AG04449 (cell line): ENCODE data around the gene PAX5.

Source experiments
- CTCF ChIA-PET: fragments of 350-600 bp; formaldehyde crosslinking; extraction: SDS; loops from one replicate; lab custom pipeline; 2021; ENCODE audit warnings: antibody characterized with exemption; lab: Yijun Ruan, JAX
- POLR2A ChIA-PET: fragments of 400-600, 350-600 bp; formaldehyde crosslinking; extraction: SDS; loops from one replicate; lab custom pipeline; 2020; ENCODE audit warnings: antibody characterized with exemption, inconsistent platforms; lab: Yijun Ruan, JAX
- DNase-seq: peaks from one replicate; pipeline ENCODE4 v3.0.0-alpha.2; 2010; ENCODE audit warnings: low read depth, low spot score
- H3K4me3 ChIP-seq: 2 replicates; pipeline ENCODE4 v1.5.1; 2011; ENCODE audit warnings: low read depth, mild to moderate bottlenecking, control low read depth, low read length
- CTCF ChIP-seq: IDR thresholded peaks from one replicate; pipeline ENCODE4 v1.5.1; 2011; ENCODE audit warnings: mild to moderate bottlenecking, moderate library complexity, low read length, control low read depth, inconsistent platforms; ENCODE audit not compliant: insufficient read depth; ENCODE audit errors: missing control alignments

The PAX5 gene

GRCh38 chr9:36980148-36980974 lies 53.7 kb downstream of the PAX5 start:
- no peak for TF ChIP-seq CTCF
- no peak for DNase-seq
- ChIA-PET POLR2A (no interaction called here), CTCF (interaction anchor here (1.2 kb wide), 1 partner anchor 107 kb away, joined by 5 read pairs; no protein-coding TSS in a partner anchor)
- H3K4me3 ChIP-seq: no peak overlapping the region

GRCh38 chr9:36976371-36977030 lies 57.6 kb downstream of the PAX5 start:
- no peak overlapping the region for H3K4me3 ChIP-seq
- CTCF ChIA-PET: no interaction called here
- DNase-seq: no peak
- POLR2A ChIA-PET: no interaction called here
- TF ChIP-seq CTCF: no peak

- no peak for TF ChIP-seq CTCF
- ChIA-PET CTCF (interaction anchor here (3.0 kb wide), 1 partner anchor 102 kb away, joined by 13 read pairs; no protein-coding TSS in a partner anchor), POLR2A (no interaction called here)
These were observed 59.3 kb downstream of the PAX5 start for GRCh38 chr9:36974731-36975130.

DNA sequence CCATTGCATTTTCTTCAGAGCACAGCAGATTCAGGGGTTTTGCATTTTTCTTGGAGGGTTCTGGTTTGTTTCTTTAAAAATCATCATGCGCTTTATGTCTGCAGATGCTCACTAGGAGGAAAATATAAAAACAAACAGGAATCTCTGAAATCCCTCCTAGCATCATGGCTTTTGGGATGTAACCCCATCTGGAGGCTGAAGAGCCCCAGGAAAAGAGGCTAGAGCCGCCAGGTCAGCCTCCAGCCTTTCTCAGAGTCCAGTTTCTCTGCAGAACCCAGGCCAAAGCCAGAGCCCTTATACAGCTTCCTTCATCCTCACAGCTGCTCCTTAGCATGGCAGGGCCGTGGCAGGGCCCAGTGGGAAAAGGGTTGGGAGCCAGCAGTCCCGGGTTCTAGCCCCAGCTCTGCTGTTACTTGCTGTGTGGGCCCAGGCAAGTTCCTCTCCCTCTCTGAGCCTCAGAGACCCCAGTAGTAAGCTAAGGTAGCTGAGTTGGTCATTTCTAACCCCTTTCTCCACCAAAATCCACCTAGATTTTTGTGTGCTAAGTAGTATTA lies 62.1 kb downstream of the PAX5 start:
- DNase-seq: no peak
- no peak overlapping the region for H3K4me3 ChIP-seq
- ChIA-PET CTCF (interaction anchor here (2.2 kb wide), 1 partner anchor 98 kb away, joined by 12 read pairs; no protein-coding TSS in a partner anchor), POLR2A (no interaction called here)
- TF ChIP-seq CTCF: no peak

More at GRCh38 chr9:36974731-36975130, 59.3 kb downstream of the PAX5 start:
- H3K4me3 ChIP-seq: no peak overlapping the region
- DNase-seq: no peak

GRCh38 chr9:36970007-36970888 lies 63.8 kb downstream of the PAX5 start:
- ChIA-PET CTCF (interaction anchor here (2.2 kb wide), 1 partner anchor 96 kb away, joined by 12 read pairs; no protein-coding TSS in a partner anchor), POLR2A (no interaction called here)
- DNase-seq: no peak
- no peak overlapping the region for H3K4me3 ChIP-seq
- no peak for TF ChIP-seq CTCF
